HG03432 (cell line): ENCODE results near the gene PDE4D.
"Not testable (repeated sequence)": the region's sequence is repeated elsewhere in the genome, so short reads cannot be mapped to it uniquely, and the experiment has no call there.

ENCODE experiments used
- ATAC-seq: cut with Tn5 transposase; IDR thresholded peaks from one replicate; pipeline ENCODE4 v1.9.1; 2021; ENCODE audit warnings: mild to moderate bottlenecking, moderate library complexity; ENCODE audit not compliant: unreplicated experiment

The PDE4D gene

GRCh38 chr5:59487068-59487686 is 406.3 kb downstream of the PDE4D start:
- ATAC-seq: no peak

DNA sequence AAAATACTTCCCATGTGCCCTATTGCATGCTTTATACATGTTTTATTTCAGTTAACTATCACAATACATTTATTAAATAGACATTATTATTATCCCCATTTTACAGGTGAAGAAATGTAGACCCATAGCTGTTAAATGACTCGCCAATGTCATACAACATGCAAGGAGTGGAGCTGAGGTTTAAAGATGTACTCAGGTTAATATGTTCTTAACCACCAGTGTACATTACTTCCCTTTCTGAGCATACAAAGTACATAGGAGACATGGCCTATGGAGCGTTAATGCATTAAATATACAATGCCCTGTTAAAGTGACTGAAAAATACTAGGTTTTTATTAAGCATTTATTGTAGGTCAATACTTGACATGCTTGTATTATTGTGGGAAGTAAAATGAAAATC is 407.0 kb downstream of the PDE4D start:
- no peak for ATAC-seq

DNA sequence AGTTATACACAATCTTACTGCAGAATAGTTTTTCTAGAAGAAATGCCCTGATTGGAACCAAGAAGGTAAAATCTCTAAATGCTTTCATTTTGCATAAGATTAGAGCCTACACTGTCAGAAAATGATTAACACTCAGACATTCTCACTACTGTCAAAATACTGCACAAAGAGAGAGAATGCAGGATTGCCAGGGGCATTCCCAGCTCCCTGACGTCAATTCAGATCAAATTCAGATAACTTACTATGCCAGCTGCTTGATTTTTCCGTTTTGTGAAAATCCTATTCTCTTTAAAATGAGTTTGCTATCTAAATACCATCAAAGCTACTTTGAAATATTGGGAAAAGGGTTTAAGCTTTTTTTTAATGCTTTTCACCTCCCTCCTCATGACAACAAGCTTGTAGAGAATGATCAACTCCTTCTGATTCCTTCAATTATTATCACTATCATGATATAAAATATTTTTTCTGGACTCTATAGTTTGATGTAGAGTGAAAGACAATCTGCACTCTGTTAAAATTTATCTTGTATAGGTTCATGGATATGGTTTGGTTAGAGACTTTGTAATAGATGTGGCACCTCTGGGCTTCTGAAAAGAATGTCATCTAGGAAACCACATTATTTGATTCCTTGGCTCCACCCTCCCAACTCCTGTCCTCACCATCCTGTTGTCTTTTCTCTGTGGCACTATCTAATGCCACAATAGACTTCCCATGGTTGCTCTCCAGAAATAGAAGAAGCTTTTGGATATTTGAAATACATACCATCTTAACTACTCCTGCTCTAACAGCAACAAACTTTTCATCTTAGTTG is 407.7 kb downstream of the PDE4D start:
- no peak for ATAC-seq

DNA sequence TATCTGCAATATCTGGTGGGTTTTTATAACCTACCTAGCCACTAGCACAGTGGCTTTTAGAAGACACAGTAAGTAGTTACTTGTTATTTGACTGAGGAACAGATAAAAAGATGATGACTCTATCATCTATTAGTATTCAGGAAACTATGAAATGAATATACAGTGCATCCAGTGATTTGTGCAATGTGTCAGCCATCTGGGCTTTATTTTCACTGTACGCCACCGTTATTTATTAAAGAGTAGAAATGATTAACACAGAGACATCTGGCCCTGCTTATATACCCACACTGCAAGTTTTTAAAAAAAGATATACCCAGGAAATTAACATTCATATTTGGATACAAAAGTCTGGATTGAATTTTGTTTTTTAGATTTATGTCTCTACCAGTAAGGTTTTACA is 408.4 kb downstream of the PDE4D start:
- no peak for ATAC-seq

DNA sequence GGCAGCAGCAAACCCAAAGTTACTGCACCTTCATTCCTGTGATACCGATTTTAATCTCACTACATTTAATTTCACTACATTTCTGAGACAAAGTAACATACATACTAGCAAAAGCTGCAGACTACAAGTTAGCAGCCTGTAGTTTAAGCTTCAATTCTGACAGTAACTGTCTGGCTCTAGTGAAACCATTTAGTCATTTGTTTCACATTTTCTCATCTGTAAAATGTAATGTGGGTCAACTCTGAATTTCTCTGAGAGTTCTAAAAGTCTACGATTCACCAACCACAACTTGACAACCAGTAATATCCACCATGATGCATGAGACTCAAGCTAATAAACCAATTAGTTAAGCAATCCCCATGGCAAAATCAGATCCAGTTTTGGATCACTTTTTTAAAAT is 408.9 kb downstream of the PDE4D start:
- no peak for ATAC-seq

- ATAC-seq: no peak
These were observed 409.5 kb downstream of the PDE4D start for GRCh38 chr5:59483971-59484472.

- ATAC-seq: no peak
These were observed 414.4 kb downstream of the PDE4D start for GRCh38 chr5:59479086-59479485.

DNA sequence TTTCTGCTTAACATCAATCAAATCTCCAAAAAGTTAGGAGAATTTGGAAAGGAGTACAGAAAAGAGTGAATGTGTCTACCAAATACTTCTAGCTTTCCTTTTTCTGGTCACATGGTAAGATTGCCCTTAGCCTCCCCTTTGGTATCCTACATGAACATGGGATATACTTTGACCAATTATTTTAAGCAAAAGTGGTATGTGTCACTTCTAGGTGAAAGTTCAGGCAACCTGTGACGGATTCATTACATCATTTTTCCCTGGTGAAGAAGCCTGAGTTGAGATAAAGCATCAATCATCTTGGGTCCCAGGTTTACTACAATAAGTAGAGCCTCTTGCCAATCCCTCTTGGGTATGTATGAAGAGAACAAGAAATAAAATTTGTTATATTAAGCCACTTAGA is 419.2 kb downstream of the PDE4D start:
- no peak for ATAC-seq

- ATAC-seq: no peak
These were observed 419.9 kb downstream of the PDE4D start for GRCh38 chr5:59473611-59474010.

DNA sequence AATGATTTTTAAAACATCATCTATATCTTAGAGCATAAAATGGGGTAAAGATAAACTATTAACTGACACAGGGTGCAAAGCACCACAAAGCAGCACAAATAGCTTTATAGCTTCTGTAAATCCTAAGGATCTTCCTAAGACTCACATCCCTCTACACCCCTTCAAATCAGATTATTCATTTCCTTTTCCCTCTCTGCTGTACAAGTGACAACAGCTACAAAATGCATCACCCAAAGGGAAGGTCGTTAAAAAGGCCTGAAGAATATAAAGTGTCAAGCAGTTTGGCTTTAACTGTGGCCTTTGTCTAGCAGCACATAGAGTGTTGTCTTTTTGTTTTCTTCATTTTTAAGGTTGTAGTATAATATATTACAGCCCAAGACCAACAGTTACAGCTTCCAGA is 422.1 kb downstream of the PDE4D start:
- no peak for ATAC-seq

DNA sequence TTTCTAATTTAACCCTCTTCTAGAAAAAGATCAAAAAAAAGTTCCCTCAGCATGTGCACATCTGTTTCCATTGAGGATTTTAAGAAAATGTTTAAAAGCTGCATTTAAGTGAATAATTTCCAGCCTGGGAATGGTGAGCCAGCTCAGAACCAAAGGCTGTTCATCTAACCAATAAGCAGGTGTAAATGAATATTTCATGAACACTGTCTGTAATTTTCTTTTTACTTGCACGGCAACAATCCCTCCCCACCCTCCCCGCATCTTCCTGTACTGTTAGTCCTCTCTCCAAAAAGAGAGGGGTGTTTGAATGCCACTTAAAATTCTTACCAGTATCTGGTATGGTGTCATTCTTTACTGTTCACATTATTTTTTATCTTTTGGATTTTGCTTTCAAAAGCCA is 425.6 kb downstream of the PDE4D start:
- no peak for ATAC-seq

DNA sequence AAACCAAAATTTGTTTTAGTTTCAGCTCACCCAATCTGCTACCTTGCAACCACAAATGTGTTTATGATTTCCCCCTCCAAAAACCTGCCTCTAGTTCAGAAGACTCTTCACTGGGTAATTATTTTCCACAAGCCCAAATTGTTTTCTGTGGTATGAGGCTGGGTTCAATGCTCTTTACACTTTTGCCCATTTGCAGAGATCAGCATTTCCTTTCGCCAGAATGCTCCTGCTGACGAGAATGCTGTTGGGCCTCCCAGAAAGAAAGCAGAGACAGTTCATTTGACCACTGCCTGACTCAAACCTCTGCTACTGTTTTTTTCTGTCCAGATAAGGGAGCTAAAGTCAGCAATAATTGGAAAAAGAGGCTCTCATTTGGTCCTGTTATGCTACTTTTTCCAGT is 427.3 kb downstream of the PDE4D start:
- no peak for ATAC-seq

GRCh38 chr5:59464969-59465368 is 428.6 kb downstream of the PDE4D start:
- no peak for ATAC-seq

DNA sequence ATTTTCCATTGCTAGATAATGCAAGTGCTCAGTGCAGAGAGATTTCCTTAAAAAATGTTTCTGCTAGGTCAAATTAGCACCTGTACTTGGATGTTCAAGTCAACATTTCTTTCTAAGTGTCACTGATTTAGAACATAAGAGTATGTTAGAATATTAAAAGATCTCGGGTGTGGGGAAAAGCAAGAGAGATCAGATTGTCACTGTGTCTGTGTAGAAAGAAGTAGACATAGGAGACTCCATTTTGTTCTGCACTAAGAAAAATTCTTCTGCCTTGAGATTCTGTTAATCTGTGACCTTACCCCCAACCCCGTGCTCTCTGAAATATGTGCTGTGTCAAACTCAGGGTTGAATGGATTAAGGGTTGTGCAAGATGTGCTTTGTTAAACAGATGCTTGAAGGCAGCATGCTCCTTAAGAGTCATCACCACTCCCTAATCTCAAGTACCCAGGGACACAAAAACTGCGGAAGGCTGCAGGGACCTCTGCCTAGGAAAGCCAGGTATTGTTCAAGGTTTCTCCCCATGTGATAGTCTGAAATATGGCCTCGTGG is 429.8 kb downstream of the PDE4D start:
- ATAC-seq: not testable (repeated sequence)

DNA sequence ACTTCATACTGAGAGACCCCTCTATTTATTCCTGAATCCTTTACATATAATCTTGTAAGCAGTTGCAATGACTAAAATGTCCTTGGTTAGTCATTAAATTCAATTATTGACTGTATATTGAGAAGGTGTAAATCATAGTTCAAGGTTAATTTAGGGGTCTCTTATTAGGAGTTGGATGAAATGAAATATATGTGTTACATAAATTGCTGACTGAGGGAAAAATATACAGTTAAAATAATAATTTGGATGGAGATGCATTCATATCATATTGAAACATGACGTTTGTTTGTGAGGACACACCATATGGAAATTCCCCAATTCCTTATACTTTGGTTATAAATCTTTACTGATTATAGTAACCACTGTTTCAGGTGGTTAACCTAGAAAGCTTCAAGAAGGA is 430.6 kb downstream of the PDE4D start:
- no peak for ATAC-seq

- ATAC-seq: no peak
These were observed 433.0 kb downstream of the PDE4D start for GRCh38 chr5:59460368-59461153.

GRCh38 chr5:59458966-59459729 is 434.4 kb downstream of the PDE4D start:
- no peak for ATAC-seq

DNA sequence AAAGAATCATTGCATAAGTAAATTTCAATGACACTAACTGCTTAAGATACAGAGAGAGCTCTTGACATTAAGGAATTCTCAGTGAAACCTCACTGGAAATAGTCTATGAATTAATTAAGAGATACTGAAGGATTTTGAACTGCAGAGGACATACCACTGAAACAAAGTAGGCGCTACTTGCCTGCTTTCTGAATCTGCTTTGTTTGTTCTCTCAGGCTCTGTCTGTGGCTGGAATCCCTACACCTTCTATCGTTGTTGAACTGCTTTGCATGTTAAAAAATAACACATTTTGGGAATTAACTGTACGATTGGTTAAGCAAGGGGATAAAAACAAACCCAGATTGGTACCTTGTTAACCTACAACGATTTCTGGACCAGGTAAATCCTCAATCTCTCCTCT is 435.2 kb downstream of the PDE4D start:
- no peak for ATAC-seq

DNA sequence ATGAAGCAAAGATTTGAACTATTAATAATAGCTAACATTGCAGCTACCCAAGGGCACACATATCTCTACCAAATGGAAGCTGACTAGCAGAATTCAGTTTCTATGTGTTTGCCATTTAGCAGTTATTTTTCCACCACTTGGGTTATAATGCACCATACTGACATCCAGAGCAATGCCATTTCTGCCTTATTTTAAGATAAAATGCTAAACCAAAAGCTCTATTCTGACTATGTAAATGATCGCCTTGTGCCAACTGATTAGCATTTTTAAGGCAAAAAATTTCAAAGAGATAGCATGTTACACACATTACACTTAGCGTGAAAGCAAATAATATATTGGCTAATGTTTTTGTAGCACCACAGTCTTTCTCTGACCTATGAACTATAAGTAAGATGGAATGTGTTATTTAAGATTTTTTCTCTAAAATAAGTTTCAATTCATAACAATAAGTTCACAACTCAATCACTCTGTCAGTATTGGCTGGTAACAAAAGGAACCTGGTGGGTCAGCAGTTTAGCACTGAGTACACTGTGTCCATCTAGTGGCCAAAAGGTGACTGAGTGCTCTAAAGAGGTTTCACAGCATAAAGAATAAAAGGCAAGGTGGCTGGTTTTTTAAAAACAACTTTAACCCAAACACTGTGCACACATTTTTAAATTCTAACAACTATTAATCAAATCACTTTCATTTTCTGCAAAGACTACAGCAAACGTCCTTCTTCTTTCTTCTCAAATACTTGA is 443.5 kb downstream of the PDE4D start:
- no peak for ATAC-seq

- no peak for ATAC-seq
These were observed 447.2 kb downstream of the PDE4D start for GRCh38 chr5:59446356-59446755.
